GM12801 (cell line): ENCODE measurements around the gene DUSP5.

Source experiments
- TF ChIP-seq, protein P1 (sequence below): IDR thresholded peaks from one replicate; pipeline ENCODE4 v1.5.1; 2011; ENCODE audit warnings: control low read depth; ENCODE audit not compliant: insufficient read length; ENCODE audit errors: extremely low read depth

DUSP5 gene

DNA sequence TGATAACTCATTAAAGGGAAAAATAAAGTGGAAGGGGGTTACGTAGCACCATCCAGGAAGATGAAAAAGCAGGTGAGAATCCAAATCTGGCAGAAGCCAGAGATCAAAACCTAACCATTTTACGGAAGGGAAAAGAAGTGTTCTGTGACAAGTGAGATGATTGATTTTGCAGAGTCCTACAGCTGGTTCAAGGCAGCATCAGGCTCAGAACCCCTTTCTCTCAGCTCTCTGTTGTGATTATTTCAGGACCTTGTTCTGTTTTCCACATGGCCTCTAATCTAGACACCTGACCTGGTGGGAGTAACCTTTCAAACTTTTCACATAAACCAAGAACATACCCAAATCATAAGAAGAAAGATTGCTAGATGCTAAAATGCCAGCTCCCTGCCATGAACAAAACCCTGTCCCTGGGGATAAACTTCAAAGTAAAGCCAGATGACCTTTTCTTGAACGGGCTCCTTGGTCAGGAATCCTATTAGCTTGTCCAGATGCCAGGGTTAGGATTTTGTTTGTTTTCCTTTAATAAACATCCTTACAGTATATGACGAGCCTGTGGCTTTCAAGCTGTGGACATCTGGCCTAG, 5.9 kb downstream of the DUSP5 start:
- TF ChIP-seq, protein P1, sequence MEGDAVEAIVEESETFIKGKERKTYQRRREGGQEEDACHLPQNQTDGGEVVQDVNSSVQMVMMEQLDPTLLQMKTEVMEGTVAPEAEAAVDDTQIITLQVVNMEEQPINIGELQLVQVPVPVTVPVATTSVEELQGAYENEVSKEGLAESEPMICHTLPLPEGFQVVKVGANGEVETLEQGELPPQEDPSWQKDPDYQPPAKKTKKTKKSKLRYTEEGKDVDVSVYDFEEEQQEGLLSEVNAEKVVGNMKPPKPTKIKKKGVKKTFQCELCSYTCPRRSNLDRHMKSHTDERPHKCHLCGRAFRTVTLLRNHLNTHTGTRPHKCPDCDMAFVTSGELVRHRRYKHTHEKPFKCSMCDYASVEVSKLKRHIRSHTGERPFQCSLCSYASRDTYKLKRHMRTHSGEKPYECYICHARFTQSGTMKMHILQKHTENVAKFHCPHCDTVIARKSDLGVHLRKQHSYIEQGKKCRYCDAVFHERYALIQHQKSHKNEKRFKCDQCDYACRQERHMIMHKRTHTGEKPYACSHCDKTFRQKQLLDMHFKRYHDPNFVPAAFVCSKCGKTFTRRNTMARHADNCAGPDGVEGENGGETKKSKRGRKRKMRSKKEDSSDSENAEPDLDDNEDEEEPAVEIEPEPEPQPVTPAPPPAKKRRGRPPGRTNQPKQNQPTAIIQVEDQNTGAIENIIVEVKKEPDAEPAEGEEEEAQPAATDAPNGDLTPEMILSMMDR = no peak

DNA sequence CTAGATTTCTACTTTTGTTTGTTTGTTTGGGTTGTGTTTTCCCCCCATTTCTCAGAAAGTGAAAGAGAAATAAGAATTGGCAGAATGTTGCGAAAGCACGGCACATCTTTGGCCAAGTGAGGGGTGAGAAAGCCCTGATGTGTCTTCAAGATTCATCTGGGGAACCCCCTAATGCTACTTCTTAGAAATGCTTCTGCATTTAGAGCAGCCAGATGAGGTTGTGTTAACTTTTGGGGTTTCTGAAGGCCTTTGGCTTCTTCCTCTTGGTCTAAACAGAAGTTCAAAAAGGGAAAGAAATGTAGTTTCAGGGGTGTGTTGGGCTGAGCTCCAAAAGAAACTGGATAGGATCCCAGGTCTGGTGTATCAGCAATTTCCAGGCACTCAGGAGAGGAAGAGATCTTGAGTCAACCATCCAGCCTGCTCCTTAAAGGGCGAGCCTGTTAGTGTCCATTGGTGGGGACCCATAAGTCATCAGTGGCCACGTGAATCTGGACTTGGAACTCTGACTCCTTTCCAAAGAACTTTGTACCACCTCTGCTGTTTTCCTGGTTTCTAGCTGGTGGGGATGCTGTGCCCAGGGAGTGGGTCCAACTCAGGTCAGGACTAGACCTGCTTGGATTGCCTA, 6.5 kb downstream of the DUSP5 start:
- TF ChIP-seq, protein P1 = no peak

DNA sequence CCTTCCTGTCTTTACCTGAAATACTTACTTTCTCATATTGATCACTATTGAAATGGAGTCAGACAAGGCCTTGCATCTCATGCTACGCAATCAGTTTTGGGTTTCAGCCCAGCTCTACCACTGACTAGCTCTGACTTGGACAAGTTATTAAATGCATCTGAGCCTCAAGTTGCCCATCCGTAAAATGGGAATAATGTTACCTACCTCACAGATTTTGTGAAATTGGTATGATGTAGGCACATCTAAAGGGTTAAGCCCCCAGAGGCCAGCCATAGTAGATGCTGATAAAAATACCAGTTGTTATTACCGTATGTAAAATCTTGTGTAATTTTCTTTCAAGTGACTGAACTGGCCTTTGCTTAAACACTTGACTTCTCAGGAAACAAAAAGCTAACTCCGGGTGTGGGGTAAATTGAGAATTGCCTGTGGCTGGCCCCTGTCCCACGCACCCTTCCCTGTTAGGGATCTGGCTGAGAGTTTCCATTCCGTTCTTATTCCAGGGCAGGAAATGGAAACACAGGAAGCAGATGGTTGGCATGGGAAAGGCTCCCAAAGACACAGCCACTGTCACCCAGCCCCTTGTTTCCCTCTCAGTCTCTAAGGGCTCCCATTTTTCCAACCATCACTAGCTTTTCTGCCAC, 7.5 kb downstream of the DUSP5 start:
- TF ChIP-seq, protein P1 = no peak

DNA sequence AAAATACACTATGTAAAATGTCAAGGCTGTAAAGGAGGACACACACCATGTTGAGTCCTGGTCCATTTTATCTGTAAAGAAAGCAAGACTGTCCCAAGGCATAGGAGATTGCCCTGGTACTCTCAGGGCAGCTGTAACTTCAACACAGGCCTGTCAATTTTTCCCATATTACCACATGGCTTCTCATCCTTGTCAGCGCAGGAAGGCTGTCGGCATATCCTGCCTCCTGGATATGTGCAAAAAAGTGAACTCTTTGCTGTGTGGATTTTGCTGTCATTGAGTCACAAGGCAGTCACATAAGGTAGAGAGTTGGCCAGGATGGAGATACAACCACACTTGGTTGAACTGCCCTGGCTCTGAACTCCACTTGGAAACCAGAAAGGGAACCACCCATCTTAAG, 8.7 kb downstream of the DUSP5 start:
- TF ChIP-seq, protein P1 = no peak

DNA sequence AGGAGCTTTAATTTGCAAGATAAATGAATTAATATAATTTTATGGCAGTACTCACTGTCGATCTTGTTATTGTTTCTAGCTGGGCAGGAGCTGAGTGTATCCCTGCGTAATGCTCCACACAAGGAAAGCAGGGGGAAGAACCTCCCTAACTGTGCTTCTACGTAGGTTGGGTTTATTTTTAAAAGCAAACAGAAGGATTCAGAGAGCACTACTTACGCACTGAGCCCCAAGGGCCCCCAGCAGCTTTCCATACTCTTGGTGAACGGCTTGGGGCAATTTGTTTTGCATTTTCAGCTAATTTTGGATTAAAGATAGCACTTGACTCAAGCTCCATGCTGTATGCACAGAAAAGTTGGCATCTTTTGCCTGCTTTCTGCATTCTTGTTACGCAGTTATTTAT, 9.6 kb downstream of the DUSP5 start:
- TF ChIP-seq, protein P1 = no peak

DNA sequence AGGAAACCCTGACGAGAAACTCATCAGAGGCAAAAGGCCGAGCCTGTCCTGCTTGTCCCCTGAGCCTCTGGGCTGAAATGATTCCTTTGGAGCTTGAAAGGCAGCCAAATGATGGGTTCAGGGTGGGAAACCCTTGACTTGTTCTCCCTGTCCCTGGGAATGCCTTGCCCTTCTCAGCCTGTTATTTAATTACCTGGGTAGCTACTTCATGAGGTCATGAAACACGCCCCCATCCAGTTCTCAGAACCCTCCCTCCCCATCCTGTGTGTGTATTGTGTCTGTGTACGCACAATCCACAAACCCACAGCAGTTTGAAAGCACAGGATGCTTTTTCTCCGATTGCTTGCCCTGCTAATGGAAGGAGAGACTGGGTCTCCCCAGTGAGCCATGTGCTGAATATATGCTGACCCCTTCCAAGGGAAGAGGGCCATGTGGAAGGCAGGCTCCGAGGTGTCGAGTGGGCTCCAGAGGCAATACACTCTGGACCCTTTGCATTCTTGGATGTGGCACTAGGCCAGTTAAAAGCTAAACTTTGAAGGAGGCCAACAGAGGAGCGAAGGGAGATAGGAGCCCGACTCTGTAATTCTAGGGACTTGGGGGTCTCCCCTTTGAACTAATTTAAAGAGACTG, 10.6 kb downstream of the DUSP5 start:
- TF ChIP-seq, protein P1 = no peak

DNA sequence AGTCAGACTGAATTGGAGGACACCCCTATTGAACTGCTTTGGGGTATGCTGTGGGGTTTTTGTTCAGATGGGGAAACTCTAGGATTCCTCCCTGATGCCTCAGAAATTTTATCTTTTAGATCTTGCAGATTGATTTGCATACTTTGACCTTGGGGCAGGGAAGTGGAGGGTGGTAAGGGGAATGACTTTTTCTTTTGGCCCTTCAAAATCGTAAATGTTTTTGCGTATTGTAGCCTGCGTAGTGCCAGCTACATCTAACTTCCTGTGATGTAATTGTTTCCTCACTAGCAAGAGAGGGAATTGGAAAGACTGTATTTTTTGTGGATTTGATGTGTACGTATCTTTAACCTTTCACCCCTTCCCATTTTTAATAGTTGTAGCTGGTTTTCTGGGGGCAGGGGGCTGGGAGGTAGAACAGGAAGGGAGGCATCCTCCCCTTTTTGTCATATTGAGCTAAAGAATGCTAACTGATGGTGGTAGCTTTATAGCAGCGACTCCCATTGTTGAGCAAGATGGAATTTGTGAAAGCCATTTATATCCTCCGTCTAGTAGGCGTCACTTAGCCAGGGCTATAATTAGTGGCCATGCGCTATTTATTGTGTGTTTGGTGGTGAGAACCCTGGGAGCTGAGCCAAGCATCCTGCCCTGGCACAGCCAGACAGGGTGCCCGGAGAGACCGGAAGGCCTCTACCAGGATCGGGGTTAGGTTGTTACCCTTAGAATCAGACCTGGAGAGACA, 11.3 kb downstream of the DUSP5 start:
- TF ChIP-seq, protein P1 = no peak
